GM12878 (cell line): ENCODE measurements around the gene RRP1B. TPM values are rescaled to one million over a fixed set of nuclear protein-coding genes. Genes with fewer than 3 reads are reported as not detected.

ENCODE experiments used
- BCL11A ChIP-seq: IDR thresholded peaks from 2 replicates; pipeline ENCODE4 v1.6.1; 2011; ENCODE audit warnings: low read depth, low read length
- BCL3 ChIP-seq: IDR thresholded peaks from 2 replicates; pipeline ENCODE4 v1.6.1; 2011; ENCODE audit warnings: borderline replicate concordance, low read depth, mild to moderate bottlenecking, moderate library complexity, low read length; ENCODE audit not compliant: insufficient read depth, poor library complexity, severe bottlenecking
- BHLHE40 ChIP-seq, 2 experiments: fragments of 450-650 bp in 1 of 2; IDR thresholded peaks; 2 replicates each; pipeline ENCODE4 v1.6.1; 2011 to 2017; ENCODE audit warnings: low read depth in 2 of 2, borderline replicate concordance in 1 of 2, improper control_type of control experiment in 1 of 2, low read length in 1 of 2, mild to moderate bottlenecking in 1 of 2
- BRCA1 ChIP-seq: IDR thresholded peaks from 2 replicates; pipeline ENCODE4 v1.6.1; 2011; ENCODE audit warnings: low read depth, low read length, improper control_type of control experiment
- CBFB ChIP-seq: IDR thresholded peaks from 2 replicates; pipeline ENCODE4 v1.6.1; 2016; ENCODE audit warnings: antibody characterized with exemption, low read depth
- CHD1 ChIP-seq: IDR thresholded peaks from 2 replicates; pipeline ENCODE4 v1.6.1; 2012; ENCODE audit warnings: low read depth, low read length, improper control_type of control experiment
- ESRRA ChIP-seq: IDR thresholded peaks from 2 replicates; pipeline ENCODE4 v1.6.1; 2012; ENCODE audit warnings: mild to moderate bottlenecking, low read length, improper control_type of control experiment
- ETV6 ChIP-seq, 2 experiments: fragments of 450-650 bp in 1 of 2; IDR thresholded peaks in 1 of 2; conservative IDR thresholded peaks in 1 of 2; 2 replicates each; pipeline ENCODE4 v1.6.1; 2014; ENCODE audit warnings: antibody characterized with exemption in 1 of 2, borderline replicate concordance in 1 of 2, low read depth in 1 of 2, mild to moderate bottlenecking in 1 of 2, moderate library complexity in 1 of 2
- HDAC2 ChIP-seq: fragments of 200-600 bp; sonication (generic); IDR thresholded peaks from 2 replicates; pipeline ENCODE4 v1.6.1; 2017
- MLLT1 ChIP-seq: fragments of 450-650 bp; IDR thresholded peaks from 2 replicates; pipeline ENCODE4 v1.6.1; 2016; ENCODE audit warnings: mild to moderate bottlenecking
- MYB ChIP-seq: fragments of 150-350 bp; IDR thresholded peaks from 2 replicates; pipeline ENCODE4 v1.6.1; 2014; ENCODE audit warnings: mild to moderate bottlenecking, low read depth, low read length, borderline replicate concordance
- NFYB ChIP-seq: IDR thresholded peaks from 2 replicates; pipeline ENCODE4 v1.6.1; 2011; ENCODE audit warnings: low read depth, mild to moderate bottlenecking, low read length, improper control_type of control experiment, moderate library complexity; ENCODE audit not compliant: insufficient read depth
- PAX5 ChIP-seq: IDR thresholded peaks from 2 replicates; pipeline ENCODE4 v1.6.1; 2011; ENCODE audit warnings: low read depth, low read length, borderline replicate concordance
- POLR2A ChIP-seq: IDR thresholded peaks from 2 replicates; pipeline ENCODE4 v1.6.1; 2011; ENCODE audit warnings: low read depth, mild to moderate bottlenecking, low read length
- RELA ChIP-seq: fragments of 450-650 bp; IDR thresholded peaks from 2 replicates; pipeline ENCODE4 v1.8.0; 2014; ENCODE audit warnings: borderline replicate concordance; ENCODE audit not compliant: partially characterized antibody
- SMARCA5 ChIP-seq: fragments of 450-650 bp; IDR thresholded peaks from 2 replicates; pipeline ENCODE4 v1.6.1; 2017; ENCODE audit warnings: mild to moderate bottlenecking
- TCF12 ChIP-seq: IDR thresholded peaks from 2 replicates; pipeline ENCODE4 v1.6.1; 2011; ENCODE audit warnings: low read depth, mild to moderate bottlenecking, low read length
- TCF3 ChIP-seq: IDR thresholded peaks from 2 replicates; pipeline ENCODE4 v1.6.1; 2012; ENCODE audit warnings: low read depth, mild to moderate bottlenecking, low read length, borderline replicate concordance; ENCODE audit not compliant: insufficient read depth
- polyA plus RNA-seq, 11 experiments: library from polyadenylated mRNA; depleted of rRNA in 4 of 11; unstranded in 6 of 11; stranded (reverse) in 5 of 11; fragments of >200 nt; fragmentation: Nextera tagmentation in 4 of 11; fragmentation: Illumina TruSeq in 1 of 11; extraction: Ambion mirVana in 4 of 11; extraction: Trizol in 1 of 11; gene quantifications; 1 replicate in 1 of 11; 2 replicates in 10 of 11; pipeline versions ENCODE4 v1.2.1 to v1.2.3, GENCODE V29; 2011 to 2016; ENCODE audit warnings: inconsistent platforms in 2 of 11, missing spikeins in 2 of 11, low read depth in 1 of 11
- total RNA-seq, 4 experiments: library from RNA; depleted of rRNA in 3 of 4; stranded (reverse); fragments of >200 nt in 3 of 4; fragmentation: Illumina TruSeq in 1 of 4; extraction: Trizol in 1 of 4; gene quantifications; 2 replicates each; pipeline versions ENCODE4 v1.2.1 to v1.2.3, GENCODE V29; 2013 to 2021
- TF ChIP-seq, protein P1 (sequence below): fragments of 450-650 bp; IDR thresholded peaks from 2 replicates; pipeline ENCODE4 v1.6.1; 2017; ENCODE audit warnings: mild to moderate bottlenecking, low read depth, inconsistent platforms; ENCODE audit not compliant: poor library complexity, severe bottlenecking
- TF ChIP-seq, protein P2 (sequence below): IDR thresholded peaks from 2 replicates; pipeline ENCODE4 v1.6.1; 2012; ENCODE audit warnings: low read depth, low read length, improper control_type of control experiment
- TF ChIP-seq, protein P3 (sequence below): fragments of 450-650 bp; IDR thresholded peaks from 2 replicates; pipeline ENCODE4 v1.6.1; 2017; ENCODE audit warnings: antibody characterized with exemption, mild to moderate bottlenecking, moderate library complexity

Gene RRP1B
- total and polyA plus RNA-seq, 10 of the 15 experiments (the other 5 are each of a cell fraction or from before 2014, with no cell fraction given), result 8.1 to 57.4 (median 38.1) TPM

DNA sequence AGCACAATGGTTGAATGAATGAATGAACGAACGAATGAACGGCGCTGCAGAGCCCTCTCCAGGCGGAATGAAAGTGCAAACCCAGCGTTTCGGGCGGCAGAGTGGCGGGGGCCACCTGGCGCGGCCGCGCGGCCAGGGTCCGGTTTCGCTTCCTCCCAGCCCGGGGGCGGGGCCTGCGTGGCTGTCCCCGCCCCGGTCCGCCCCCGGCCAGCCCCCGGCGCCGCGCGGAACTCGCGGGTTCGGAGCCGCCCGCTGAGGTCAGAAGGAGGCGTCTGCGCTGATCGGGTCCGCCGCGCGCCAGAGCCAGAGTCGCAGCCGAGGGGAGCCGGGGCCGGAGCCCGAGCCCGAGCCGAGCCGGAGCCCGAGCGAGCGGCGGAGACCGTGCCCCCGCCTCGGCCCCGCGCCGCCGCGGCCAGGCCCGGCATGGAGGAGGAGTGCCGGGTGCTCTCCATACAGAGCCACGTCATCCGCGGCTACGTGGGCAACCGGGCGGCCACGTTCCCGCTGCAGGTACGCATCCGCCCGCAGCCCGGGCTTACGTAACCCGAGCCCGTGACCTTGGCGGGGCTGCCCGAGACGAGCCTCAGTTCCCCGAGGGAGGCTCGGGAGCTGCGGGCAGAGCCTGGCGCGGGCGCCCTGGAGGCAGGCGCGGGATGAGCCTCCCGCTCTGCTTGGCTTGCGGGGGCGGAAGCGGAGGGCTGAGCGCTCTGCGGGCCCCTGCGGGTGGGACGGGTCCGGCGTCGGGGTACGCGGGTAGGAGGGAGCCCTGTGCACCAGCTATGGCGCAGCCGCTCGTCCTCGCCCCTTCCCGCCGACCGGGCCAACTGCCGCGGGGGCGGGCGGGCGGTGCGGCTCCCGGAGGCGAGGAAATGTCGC, 59.8 kb downstream of the RRP1B start, which contains the start of gene PDXK (continued):
- TF ChIP-seq, protein P1, sequence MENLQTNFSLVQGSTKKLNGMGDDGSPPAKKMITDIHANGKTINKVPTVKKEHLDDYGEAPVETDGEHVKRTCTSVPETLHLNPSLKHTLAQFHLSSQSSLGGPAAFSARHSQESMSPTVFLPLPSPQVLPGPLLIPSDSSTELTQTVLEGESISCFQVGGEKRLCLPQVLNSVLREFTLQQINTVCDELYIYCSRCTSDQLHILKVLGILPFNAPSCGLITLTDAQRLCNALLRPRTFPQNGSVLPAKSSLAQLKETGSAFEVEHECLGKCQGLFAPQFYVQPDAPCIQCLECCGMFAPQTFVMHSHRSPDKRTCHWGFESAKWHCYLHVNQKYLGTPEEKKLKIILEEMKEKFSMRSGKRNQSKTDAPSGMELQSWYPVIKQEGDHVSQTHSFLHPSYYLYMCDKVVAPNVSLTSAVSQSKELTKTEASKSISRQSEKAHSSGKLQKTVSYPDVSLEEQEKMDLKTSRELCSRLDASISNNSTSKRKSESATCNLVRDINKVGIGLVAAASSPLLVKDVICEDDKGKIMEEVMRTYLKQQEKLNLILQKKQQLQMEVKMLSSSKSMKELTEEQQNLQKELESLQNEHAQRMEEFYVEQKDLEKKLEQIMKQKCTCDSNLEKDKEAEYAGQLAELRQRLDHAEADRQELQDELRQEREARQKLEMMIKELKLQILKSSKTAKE, result no peak
- TF ChIP-seq BCL3 (no peak), BHLHE40 (IDR thresholded peaks at IDR 0.05; ENCODE audit: borderline replicate concordance in 1 of 2, low read depth in 2 of 2, low read length in 1 of 2) (peak; percentile 37 to 88), NFYB (no peak), CBFB (no peak), HDAC2 (no peak), ETV6 (conservative IDR thresholded peaks at IDR 0.05 in 1 of 2, IDR thresholded peaks at IDR 0.05 in 1 of 2; ENCODE audit: borderline replicate concordance in 1 of 2, low read depth in 1 of 2) (peak in 1 of 2 experiments; percentile 41; a peak in 2 of 4 replicates), BCL11A (no peak), MLLT1 (no peak), MYB (no peak), POLR2A (peak; percentile 80), RELA (peak; percentile 59), ESRRA (no peak), BRCA1 (no peak), TCF3 (peak; percentile 92), TCF12 (peak; percentile 93), SMARCA5 (peak; percentile 72; the same call in 1 of the 2 replicates), PAX5 (peak; percentile 23; the same call in 1 of the 2 replicates), CHD1 (no peak)
- TF ChIP-seq, protein P2, sequence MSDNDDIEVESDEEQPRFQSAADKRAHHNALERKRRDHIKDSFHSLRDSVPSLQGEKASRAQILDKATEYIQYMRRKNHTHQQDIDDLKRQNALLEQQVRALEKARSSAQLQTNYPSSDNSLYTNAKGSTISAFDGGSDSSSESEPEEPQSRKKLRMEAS, result peak; percentile 42
- TF ChIP-seq, protein P3, sequence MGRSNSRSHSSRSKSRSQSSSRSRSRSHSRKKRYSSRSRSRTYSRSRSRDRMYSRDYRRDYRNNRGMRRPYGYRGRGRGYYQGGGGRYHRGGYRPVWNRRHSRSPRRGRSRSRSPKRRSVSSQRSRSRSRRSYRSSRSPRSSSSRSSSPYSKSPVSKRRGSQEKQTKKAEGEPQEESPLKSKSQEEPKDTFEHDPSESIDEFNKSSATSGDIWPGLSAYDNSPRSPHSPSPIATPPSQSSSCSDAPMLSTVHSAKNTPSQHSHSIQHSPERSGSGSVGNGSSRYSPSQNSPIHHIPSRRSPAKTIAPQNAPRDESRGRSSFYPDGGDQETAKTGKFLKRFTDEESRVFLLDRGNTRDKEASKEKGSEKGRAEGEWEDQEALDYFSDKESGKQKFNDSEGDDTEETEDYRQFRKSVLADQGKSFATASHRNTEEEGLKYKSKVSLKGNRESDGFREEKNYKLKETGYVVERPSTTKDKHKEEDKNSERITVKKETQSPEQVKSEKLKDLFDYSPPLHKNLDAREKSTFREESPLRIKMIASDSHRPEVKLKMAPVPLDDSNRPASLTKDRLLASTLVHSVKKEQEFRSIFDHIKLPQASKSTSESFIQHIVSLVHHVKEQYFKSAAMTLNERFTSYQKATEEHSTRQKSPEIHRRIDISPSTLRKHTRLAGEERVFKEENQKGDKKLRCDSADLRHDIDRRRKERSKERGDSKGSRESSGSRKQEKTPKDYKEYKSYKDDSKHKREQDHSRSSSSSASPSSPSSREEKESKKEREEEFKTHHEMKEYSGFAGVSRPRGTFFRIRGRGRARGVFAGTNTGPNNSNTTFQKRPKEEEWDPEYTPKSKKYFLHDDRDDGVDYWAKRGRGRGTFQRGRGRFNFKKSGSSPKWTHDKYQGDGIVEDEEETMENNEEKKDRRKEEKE, result no peak
